HFFc6 (cell line): ENCODE data around the gene CPPED1. TPM values are rescaled to one million over a fixed set of nuclear protein-coding genes. Genes with fewer than 3 reads are reported as not detected.
A peak's percentile ranks its signal among the peaks of the same experiment; 100 is the strongest.

ENCODE experiments used
- DNase-seq: peaks from one replicate; pipeline ENCODE4 v3.0.0-alpha.2; 2018
- H3K27ac Mint-ChIP-seq: 2 replicates; pipeline ENCODE4 v1.8.0; 2020; ENCODE audit warnings: mild to moderate bottlenecking, mixed read lengths
- H3K27me3 Mint-ChIP-seq: 2 replicates; pipeline ENCODE4 v1.8.0; 2021; ENCODE audit warnings: mild to moderate bottlenecking, moderate library complexity, mixed read lengths; ENCODE audit not compliant: insufficient read depth
- H3K36me3 Mint-ChIP-seq: 2 replicates; pipeline ENCODE4 v1.8.0; 2021; ENCODE audit warnings: low read depth, mixed read lengths
- H3K4me1 Mint-ChIP-seq: 2 replicates; pipeline ENCODE4 v1.8.0; 2020; ENCODE audit warnings: low read depth, mixed read lengths
- H3K4me3 Mint-ChIP-seq: 2 replicates; pipeline ENCODE4 v1.8.0; 2020; ENCODE audit warnings: mild to moderate bottlenecking, moderate library complexity, mixed read lengths
- H3K9me3 Mint-ChIP-seq: 2 replicates; pipeline ENCODE4 v1.8.0; 2020; ENCODE audit warnings: mild to moderate bottlenecking, mixed read lengths
- long read RNA-seq: library from polyadenylated mRNA; unstranded; transcript quantifications from one replicate; pipeline ENCODE4 v2.0.0, GENCODE V29; 2019
- total RNA-seq, 6 experiments: library from RNA; stranded (reverse); fragmentation: NEBNext Ultra II Directional; extraction: Animal tissue kit (Norgen Biotek cat#: 25700); gene quantifications; 2 replicates in 1 of 6; 3 replicates in 5 of 6; pipeline ENCODE4 v1.2.3, GENCODE V29; 2021
- TF ChIP-seq, protein P1 (sequence below): fragments of 200-600 bp; sonication (generic); IDR thresholded peaks from 2 replicates; pipeline ENCODE4 v1.5.0; 2021; ENCODE audit warnings: antibody characterized with exemption, mild to moderate bottlenecking

Gene CPPED1
- 10 to 100 TPM; 54.6 to 66.7 (median 63.1) TPM for total RNA-seq
- long read RNA-seq, full-length matches to known transcripts: 124 of 135 reads
- long read RNA-seq, partial matches to known transcripts: 7 of 135 reads
- long read RNA-seq, other reads (novel, unspliced or antisense): 4 of 135 reads

DNA sequence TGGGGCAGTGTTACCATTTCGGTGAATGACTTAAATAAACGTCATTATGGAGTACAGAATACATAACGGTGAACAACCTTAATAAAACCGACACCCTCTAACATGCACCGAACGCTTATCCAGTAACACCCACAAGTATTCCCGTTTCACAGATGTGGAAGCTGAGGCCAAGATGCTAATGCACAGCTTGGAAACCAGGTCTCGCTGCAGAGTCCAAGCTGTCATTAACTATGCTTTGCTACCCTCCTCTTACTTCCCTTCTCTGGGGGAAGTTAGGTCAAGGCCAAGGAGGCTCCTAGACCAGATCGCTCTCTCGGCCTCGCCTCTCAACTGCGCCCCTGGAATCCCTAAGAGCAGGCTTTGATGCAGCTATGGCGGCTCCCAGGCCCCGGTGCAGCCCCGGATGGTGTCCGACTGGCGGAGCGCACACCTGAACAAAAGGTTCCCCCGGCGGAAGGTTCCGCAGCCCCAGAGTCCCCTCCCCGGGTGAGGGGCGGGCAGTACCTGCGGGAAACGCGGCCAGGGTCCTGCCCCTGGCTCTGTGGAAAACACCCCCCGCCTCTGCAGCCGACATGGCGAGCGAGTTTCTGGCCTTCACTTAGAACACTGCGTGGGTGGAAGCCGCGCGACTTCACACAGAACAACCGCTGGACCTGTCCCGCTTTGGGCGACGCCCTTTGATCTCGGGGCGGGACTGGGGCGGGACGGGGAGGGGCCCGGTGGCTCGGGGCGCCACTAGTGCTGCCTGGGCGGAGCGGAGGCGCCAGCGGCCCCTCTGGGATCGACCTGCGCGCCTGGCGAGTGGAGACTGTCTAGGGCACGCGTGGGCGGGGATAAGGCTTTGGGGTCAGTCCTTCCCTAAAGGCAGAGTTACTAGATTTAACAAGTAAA, at the start of gene CPPED1:
Gene CPPED1 (minus strand): TSS at position 685 of the 891 bp plus-strand sequence. CDS start 111 bp downstream, at position 574.
- DNase-seq: peak; percentile 88
- TF ChIP-seq, protein P1, sequence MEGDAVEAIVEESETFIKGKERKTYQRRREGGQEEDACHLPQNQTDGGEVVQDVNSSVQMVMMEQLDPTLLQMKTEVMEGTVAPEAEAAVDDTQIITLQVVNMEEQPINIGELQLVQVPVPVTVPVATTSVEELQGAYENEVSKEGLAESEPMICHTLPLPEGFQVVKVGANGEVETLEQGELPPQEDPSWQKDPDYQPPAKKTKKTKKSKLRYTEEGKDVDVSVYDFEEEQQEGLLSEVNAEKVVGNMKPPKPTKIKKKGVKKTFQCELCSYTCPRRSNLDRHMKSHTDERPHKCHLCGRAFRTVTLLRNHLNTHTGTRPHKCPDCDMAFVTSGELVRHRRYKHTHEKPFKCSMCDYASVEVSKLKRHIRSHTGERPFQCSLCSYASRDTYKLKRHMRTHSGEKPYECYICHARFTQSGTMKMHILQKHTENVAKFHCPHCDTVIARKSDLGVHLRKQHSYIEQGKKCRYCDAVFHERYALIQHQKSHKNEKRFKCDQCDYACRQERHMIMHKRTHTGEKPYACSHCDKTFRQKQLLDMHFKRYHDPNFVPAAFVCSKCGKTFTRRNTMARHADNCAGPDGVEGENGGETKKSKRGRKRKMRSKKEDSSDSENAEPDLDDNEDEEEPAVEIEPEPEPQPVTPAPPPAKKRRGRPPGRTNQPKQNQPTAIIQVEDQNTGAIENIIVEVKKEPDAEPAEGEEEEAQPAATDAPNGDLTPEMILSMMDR: no peak
- Mint-ChIP-seq H3K27ac (peak within 1 kb of the TSS; percentile 98), H3K4me1 (peaks cover 61% of the 10 kb centered on the region), H3K27me3 (peaks cover 5% of the 10 kb centered on the region), H3K36me3 (peaks cover 26% of the 10 kb centered on the region), H3K4me3 (peak within 1 kb of the TSS; percentile 96), H3K9me3 (peaks cover 5% of the 10 kb centered on the region; the same call in 1 of the 2 replicates)

GRCh38 chr16:12850186-12850585, 46.5 kb upstream of the CPPED1 start:
- Mint-ChIP-seq H3K27ac (no peak overlapping the region), H3K4me3 (no peak overlapping the region), H3K36me3 (no peaks in the 10 kb centered on the region), H3K4me1 (no peaks in the 10 kb centered on the region), H3K9me3 (no peaks in the 10 kb centered on the region), H3K27me3 (peaks cover 18% of the 10 kb centered on the region)
- TF ChIP-seq, protein P1: no peak
- DNase-seq: no peak

DNA sequence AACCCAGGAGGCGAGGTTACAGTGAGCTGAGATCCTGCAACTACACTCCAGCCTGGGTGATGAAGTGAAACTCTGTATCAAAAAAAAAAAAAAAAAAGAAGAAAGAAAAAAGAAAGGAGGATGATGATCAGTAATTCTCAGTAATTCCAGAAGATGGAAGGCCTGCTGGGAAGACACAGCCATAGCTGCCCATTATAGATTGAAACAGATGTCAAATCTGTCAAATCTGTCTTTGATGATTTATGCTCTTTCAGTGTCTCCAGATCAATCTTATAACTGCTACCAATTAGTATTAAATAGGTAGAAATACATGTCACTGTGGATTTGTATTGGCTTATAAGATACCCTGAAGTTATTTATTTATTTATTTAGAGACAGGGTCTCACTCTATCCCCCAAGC, 42.9 kb upstream of the CPPED1 start:
- no peak overlapping the region for H3K4me3 Mint-ChIP-seq
- H3K9me3 Mint-ChIP-seq: no peaks in the 10 kb centered on the region
- peaks cover 24% of the 10 kb centered on the region for H3K27me3 Mint-ChIP-seq
- no peaks in the 10 kb centered on the region for H3K36me3 Mint-ChIP-seq
- H3K27ac Mint-ChIP-seq: no peak overlapping the region
- no peaks in the 10 kb centered on the region for H3K4me1 Mint-ChIP-seq
- DNase-seq: no peak
- TF ChIP-seq, protein P1: no peak

GRCh38 chr16:12845282-12845681, 41.6 kb upstream of the CPPED1 start:
- Mint-ChIP-seq H3K27me3 (peaks cover 16% of the 10 kb centered on the region), H3K4me1 (no peaks in the 10 kb centered on the region), H3K36me3 (no peaks in the 10 kb centered on the region), H3K4me3 (no peak overlapping the region), H3K9me3 (no peaks in the 10 kb centered on the region), H3K27ac (no peak overlapping the region)
- DNase-seq: no peak
- TF ChIP-seq, protein P1: no peak

GRCh38 chr16:12837756-12838155, 34.1 kb upstream of the CPPED1 start:
- peaks cover 5% of the 10 kb centered on the region for H3K27me3 Mint-ChIP-seq
- no peaks in the 10 kb centered on the region for H3K36me3 Mint-ChIP-seq
- H3K27ac Mint-ChIP-seq: no peak overlapping the region
- H3K4me1 Mint-ChIP-seq: peaks cover 8% of the 10 kb centered on the region
- H3K9me3 Mint-ChIP-seq: peaks cover 6% of the 10 kb centered on the region; the same call in 1 of the 2 replicates
- TF ChIP-seq, protein P1: no peak
- H3K4me3 Mint-ChIP-seq: no peak overlapping the region
- no peak for DNase-seq
